Measurements from ENCODE around the gene DDR2.
"Not testable (repeated sequence)": the region's sequence is repeated elsewhere in the genome, so short reads cannot be mapped to it uniquely, and the experiment has no call there.

DDR2 gene

GRCh38 chr1:162727493-162727892 lies 95.2 kb downstream of the DDR2 start:
- DNase-seq, result not testable (repeated sequence)

- DNase-seq, result no peak
Measured at GRCh38 chr1:162728573-162728972, 96.3 kb downstream of the DDR2 start.

- DNase-seq, result not testable (repeated sequence)
Measured at GRCh38 chr1:162729195-162729774, 97.0 kb downstream of the DDR2 start.

- no peak for DNase-seq
Measured at GRCh38 chr1:162732094-162732493, 99.8 kb downstream of the DDR2 start.

- DNase-seq, result no peak
Measured at GRCh38 chr1:162732566-162733335, 100.5 kb downstream of the DDR2 start.

- DNase-seq, result no peak
Measured at GRCh38 chr1:162733336-162733590, 101.0 kb downstream of the DDR2 start.

GRCh38 chr1:162734047-162734446 lies 101.8 kb downstream of the DDR2 start:
- DNase-seq, result no peak

- DNase-seq, result no peak
Measured at GRCh38 chr1:162736184-162736583, 103.9 kb downstream of the DDR2 start.

- no peak for DNase-seq
Measured at GRCh38 chr1:162736633-162737067, 104.4 kb downstream of the DDR2 start.

- DNase-seq, result no peak
Measured at GRCh38 chr1:162740755-162741154, 108.5 kb downstream of the DDR2 start.

- no peak for DNase-seq
Measured at GRCh38 chr1:162741574-162741973, 109.3 kb downstream of the DDR2 start.

- DNase-seq, result not testable (repeated sequence)
Measured at GRCh38 chr1:162746264-162746942, 114.1 kb downstream of the DDR2 start.

- DNase-seq, result no peak
Measured at GRCh38 chr1:162753001-162753658, 120.9 kb downstream of the DDR2 start.

- no peak for DNase-seq
Measured at GRCh38 chr1:162753998-162754585, 121.8 kb downstream of the DDR2 start.

GRCh38 chr1:162755306-162755705 lies 123.0 kb downstream of the DDR2 start:
- no peak for DNase-seq

GRCh38 chr1:162756523-162756922 lies 124.3 kb downstream of the DDR2 start:
- DNase-seq, result no peak

- no peak for DNase-seq
Measured at GRCh38 chr1:162757476-162757875, 125.2 kb downstream of the DDR2 start.

- no peak for DNase-seq
Measured at GRCh38 chr1:162765788-162766187, 133.5 kb downstream of the DDR2 start.

GRCh38 chr1:162772571-162773154 lies 140.4 kb downstream of the DDR2 start:
- DNase-seq, result no peak

- DNase-seq, result no peak
Measured at GRCh38 chr1:162774007-162774406, 141.7 kb downstream of the DDR2 start.

GRCh38 chr1:162779043-162779442 lies 146.8 kb downstream of the DDR2 start:
- DNase-seq, result no peak

GRCh38 chr1:162782671-162783070 lies 150.4 kb downstream of the DDR2 start:
- DNase-seq, result no peak

- DNase-seq, result not testable (repeated sequence)
Measured at GRCh38 chr1:162784926-162785325, 152.7 kb downstream of the DDR2 start.
